ENCODE results near the gene PWWP2B. TPM values are rescaled to one million over a fixed set of nuclear protein-coding genes. Genes with fewer than 3 reads are reported as not detected.

PWWP2B gene
- total and polyA plus RNA-seq, 2 of the 13 experiments (the other 11 are each of a cell fraction or from before 2014, with no cell fraction given): 2.3 to 4.7 TPM

DNA sequence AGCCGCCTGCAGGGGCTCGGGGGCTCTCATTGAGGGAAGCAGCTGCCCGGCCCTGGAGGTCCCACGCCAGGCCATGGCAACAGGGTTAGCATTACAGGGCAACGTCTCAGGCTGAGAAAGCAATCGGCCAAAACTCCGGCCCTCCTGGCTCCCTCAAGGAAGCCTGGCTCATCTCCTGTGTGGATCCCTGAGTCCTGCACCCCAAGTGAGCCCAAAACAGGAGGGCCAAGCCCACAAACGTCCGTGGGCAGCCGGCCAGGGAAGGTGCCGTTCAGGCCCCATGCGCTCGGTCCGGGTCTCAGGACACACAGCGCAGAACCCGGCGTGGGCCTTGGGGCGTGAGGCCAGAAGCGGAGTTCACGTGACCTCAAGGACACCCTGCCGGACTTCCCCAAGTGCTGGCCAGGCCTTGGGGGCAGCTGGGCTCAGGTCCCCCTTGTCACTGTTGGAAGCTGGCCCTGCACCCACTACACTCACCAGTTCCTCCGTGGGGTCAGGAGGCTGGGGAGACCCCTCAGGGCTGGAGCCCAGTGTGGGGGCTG lies 8.0 kb upstream of the PWWP2B start (continued):
- TF ChIP-seq HDAC1 (CRISPR knock-in tag; IDR thresholded peaks at IDR 0.05): peak; percentile 48; the same call in 1 of the 2 replicates
- TF ChIP-seq FIP1L1 (IDR thresholded peaks at IDR 0.05; ENCODE audit: borderline replicate concordance, insufficient read depth, low read depth, low read length): no peak
- TF ChIP-seq, protein P1, sequence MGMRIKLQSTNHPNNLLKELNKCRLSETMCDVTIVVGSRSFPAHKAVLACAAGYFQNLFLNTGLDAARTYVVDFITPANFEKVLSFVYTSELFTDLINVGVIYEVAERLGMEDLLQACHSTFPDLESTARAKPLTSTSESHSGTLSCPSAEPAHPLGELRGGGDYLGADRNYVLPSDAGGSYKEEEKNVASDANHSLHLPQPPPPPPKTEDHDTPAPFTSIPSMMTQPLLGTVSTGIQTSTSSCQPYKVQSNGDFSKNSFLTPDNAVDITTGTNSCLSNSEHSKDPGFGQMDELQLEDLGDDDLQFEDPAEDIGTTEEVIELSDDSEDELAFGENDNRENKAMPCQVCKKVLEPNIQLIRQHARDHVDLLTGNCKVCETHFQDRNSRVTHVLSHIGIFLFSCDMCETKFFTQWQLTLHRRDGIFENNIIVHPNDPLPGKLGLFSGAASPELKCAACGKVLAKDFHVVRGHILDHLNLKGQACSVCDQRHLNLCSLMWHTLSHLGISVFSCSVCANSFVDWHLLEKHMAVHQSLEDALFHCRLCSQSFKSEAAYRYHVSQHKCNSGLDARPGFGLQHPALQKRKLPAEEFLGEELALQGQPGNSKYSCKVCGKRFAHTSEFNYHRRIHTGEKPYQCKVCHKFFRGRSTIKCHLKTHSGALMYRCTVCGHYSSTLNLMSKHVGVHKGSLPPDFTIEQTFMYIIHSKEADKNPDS (CRISPR knock-in tag; IDR thresholded peaks at IDR 0.05): no peak
- TF ChIP-seq TBX3 (IDR thresholded peaks at IDR 0.05; ENCODE audit: borderline replicate concordance): no peak
- TF ChIP-seq STAG1 (CRISPR knock-in tag; IDR thresholded peaks at IDR 0.05): no peak
- TF ChIP-seq TARDBP (CRISPR knock-in tag; IDR thresholded peaks at IDR 0.05): no peak
- 0 out of 2 replicates have a peak, but pooled peaks have one; percentile 15 for TF ChIP-seq ZMYM3 (CRISPR knock-in tag; IDR thresholded peaks at IDR 0.05)
- 0 out of 2 replicates have a peak, but pooled peaks have one; percentile 23 for TF ChIP-seq NRL (CRISPR knock-in tag; IDR thresholded peaks at IDR 0.05; ENCODE audit: borderline replicate concordance)
- TF ChIP-seq JARID2 (CRISPR knock-in tag; IDR thresholded peaks at IDR 0.05; ENCODE audit: insufficient replicate concordance): no peak
- TF ChIP-seq ZNF891 (CRISPR knock-in tag; IDR thresholded peaks at IDR 0.05): 0 out of 2 replicates have a peak, but pooled peaks have one; percentile 23
- no peak for TF ChIP-seq ZNF816 (CRISPR knock-in tag; IDR thresholded peaks at IDR 0.05; ENCODE audit: borderline replicate concordance)
- TF ChIP-seq, protein P2, sequence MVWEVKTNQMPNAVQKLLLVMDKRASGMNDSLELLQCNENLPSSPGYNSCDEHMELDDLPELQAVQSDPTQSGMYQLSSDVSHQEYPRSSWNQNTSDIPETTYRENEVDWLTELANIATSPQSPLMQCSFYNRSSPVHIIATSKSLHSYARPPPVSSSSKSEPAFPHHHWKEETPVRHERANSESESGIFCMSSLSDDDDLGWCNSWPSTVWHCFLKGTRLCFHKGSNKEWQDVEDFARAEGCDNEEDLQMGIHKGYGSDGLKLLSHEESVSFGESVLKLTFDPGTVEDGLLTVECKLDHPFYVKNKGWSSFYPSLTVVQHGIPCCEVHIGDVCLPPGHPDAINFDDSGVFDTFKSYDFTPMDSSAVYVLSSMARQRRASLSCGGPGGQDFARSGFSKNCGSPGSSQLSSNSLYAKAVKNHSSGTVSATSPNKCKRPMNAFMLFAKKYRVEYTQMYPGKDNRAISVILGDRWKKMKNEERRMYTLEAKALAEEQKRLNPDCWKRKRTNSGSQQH (CRISPR knock-in tag; IDR thresholded peaks at IDR 0.05; ENCODE audit: low read depth): no peak
- TF ChIP-seq HNRNPH1 (optimal IDR thresholded peaks at IDR 0.05; ENCODE audit: low read depth, low read length): no peak
- no peak for TF ChIP-seq ZNF264 (CRISPR knock-in tag; IDR thresholded peaks at IDR 0.05)
- no peak for TF ChIP-seq MXD4 (CRISPR knock-in tag; IDR thresholded peaks at IDR 0.05)
- no peak for TF ChIP-seq ETV6 (CRISPR knock-in tag; conservative IDR thresholded peaks at IDR 0.05)
- TF ChIP-seq, protein P3, sequence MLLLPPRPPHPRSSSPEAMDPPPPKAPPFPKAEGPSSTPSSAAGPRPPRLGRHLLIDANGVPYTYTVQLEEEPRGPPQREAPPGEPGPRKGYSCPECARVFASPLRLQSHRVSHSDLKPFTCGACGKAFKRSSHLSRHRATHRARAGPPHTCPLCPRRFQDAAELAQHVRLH (CRISPR knock-in tag; IDR thresholded peaks at IDR 0.05; ENCODE audit: borderline replicate concordance, low read depth): no peak
- TF ChIP-seq SRF (IDR thresholded peaks at IDR 0.05; ENCODE audit: low read depth, low read length): no peak
- TF ChIP-seq, protein P4, sequence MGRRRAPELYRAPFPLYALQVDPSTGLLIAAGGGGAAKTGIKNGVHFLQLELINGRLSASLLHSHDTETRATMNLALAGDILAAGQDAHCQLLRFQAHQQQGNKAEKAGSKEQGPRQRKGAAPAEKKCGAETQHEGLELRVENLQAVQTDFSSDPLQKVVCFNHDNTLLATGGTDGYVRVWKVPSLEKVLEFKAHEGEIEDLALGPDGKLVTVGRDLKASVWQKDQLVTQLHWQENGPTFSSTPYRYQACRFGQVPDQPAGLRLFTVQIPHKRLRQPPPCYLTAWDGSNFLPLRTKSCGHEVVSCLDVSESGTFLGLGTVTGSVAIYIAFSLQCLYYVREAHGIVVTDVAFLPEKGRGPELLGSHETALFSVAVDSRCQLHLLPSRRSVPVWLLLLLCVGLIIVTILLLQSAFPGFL (CRISPR knock-in tag; IDR thresholded peaks at IDR 0.05): no peak
- TF ChIP-seq RAD51 (IDR thresholded peaks at IDR 0.05; ENCODE audit: borderline replicate concordance): no peak
- TF ChIP-seq ZNF615 (CRISPR knock-in tag; IDR thresholded peaks at IDR 0.05; ENCODE audit: borderline replicate concordance): no peak
- no peak for TF ChIP-seq ZNF550 (CRISPR knock-in tag; IDR thresholded peaks at IDR 0.05; ENCODE audit: borderline replicate concordance)
- TF ChIP-seq GABPB1 (CRISPR knock-in tag; IDR thresholded peaks at IDR 0.05): peak; percentile 55; the same call in 1 of the 2 replicates
- TF ChIP-seq, protein P5, sequence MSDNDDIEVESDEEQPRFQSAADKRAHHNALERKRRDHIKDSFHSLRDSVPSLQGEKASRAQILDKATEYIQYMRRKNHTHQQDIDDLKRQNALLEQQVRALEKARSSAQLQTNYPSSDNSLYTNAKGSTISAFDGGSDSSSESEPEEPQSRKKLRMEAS (IDR thresholded peaks at IDR 0.05): peak; percentile 53; the same call in 1 of the 2 replicates
